ENCODE measurements around the gene TBX20.

DNA sequence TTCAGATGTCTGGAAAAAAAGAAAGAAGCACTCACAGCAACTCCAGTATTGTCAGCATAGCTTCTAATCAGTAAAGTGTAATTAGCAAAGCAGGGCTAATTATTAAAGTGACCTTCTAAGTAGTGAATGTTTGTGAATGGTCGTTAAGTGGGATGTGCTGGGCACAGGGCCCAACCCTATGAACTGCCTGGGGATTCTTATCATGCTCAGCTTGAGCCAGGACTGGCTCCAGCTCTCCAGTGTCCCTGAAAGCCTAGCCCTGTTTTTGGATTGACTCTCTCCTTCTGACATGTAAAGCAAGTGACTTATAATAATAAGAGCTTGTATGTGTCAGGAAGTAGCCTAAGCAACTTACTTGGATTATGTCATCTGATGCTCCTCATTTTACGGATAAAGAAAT, 9.5 kb upstream of the TBX20 start:
- TF ChIP-seq, protein P1, sequence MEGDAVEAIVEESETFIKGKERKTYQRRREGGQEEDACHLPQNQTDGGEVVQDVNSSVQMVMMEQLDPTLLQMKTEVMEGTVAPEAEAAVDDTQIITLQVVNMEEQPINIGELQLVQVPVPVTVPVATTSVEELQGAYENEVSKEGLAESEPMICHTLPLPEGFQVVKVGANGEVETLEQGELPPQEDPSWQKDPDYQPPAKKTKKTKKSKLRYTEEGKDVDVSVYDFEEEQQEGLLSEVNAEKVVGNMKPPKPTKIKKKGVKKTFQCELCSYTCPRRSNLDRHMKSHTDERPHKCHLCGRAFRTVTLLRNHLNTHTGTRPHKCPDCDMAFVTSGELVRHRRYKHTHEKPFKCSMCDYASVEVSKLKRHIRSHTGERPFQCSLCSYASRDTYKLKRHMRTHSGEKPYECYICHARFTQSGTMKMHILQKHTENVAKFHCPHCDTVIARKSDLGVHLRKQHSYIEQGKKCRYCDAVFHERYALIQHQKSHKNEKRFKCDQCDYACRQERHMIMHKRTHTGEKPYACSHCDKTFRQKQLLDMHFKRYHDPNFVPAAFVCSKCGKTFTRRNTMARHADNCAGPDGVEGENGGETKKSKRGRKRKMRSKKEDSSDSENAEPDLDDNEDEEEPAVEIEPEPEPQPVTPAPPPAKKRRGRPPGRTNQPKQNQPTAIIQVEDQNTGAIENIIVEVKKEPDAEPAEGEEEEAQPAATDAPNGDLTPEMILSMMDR (IDR thresholded peaks at IDR 0.05): no peak
- TF ChIP-seq POLR2A (IDR thresholded peaks at IDR 0.05): no peak
- TF ChIP-seq POLR2AphosphoS5 (IDR thresholded peaks at IDR 0.05): no peak
